WTC11 (cell line): Measurements from ENCODE around the gene TELO2.

Source experiments
- ATF2 ChIP-seq: sonication (generic); formaldehyde crosslinking; IDR thresholded peaks from 2 replicates; pipeline ENCODE4 v1.8.1; 2022; ENCODE audit warnings: low read depth, missing genetic modification reagents, borderline replicate concordance
- ATF6 ChIP-seq: sonication (generic); formaldehyde crosslinking; IDR thresholded peaks from 2 replicates; pipeline ENCODE4 v1.8.1; 2023; ENCODE audit warnings: mild to moderate bottlenecking, missing genetic modification reagents
- CREB1 ChIP-seq: sonication (generic); formaldehyde crosslinking; IDR thresholded peaks from 2 replicates; pipeline ENCODE4 v1.8.0; 2023; ENCODE audit warnings: mild to moderate bottlenecking, missing genetic modification reagents
- CREM ChIP-seq: sonication (generic); formaldehyde crosslinking; IDR thresholded peaks from 2 replicates; pipeline ENCODE4 v1.8.1; 2022; ENCODE audit warnings: mild to moderate bottlenecking, missing genetic modification reagents, moderate library complexity
- CTCF ChIP-seq: fragments of 200-600 bp; IDR thresholded peaks from 2 replicates; pipeline ENCODE4 v1.8.0; 2022; ENCODE audit warnings: antibody characterized with exemption
- FOXJ3 ChIP-seq: sonication (generic); formaldehyde crosslinking; IDR thresholded peaks from 2 replicates; pipeline ENCODE4 v1.9.0; 2021; ENCODE audit warnings: missing genetic modification reagents, mild to moderate bottlenecking, borderline replicate concordance
- JUN ChIP-seq: sonication (generic); formaldehyde crosslinking; IDR thresholded peaks from 2 replicates; pipeline ENCODE4 v1.8.0; 2023; ENCODE audit warnings: mild to moderate bottlenecking, missing genetic modification reagents
- MAX ChIP-seq: sonication (generic); formaldehyde crosslinking; IDR thresholded peaks from 2 replicates; pipeline ENCODE4 v1.8.0; 2022; ENCODE audit warnings: mild to moderate bottlenecking, missing genetic modification reagents
- NFYB ChIP-seq: sonication (generic); formaldehyde crosslinking; conservative IDR thresholded peaks from 2 replicates; pipeline ENCODE4 v1.8.0; 2022; ENCODE audit warnings: low read depth, missing genetic modification reagents
- NR2C2 ChIP-seq: sonication (generic); formaldehyde crosslinking; IDR thresholded peaks from 2 replicates; pipeline ENCODE4 v1.8.0; 2022; ENCODE audit warnings: mild to moderate bottlenecking, missing genetic modification reagents
- SMAD3 ChIP-seq: sonication (generic); formaldehyde crosslinking; IDR thresholded peaks from 2 replicates; pipeline ENCODE4 v1.8.0; 2022; ENCODE audit warnings: missing genetic modification reagents, mild to moderate bottlenecking, borderline replicate concordance
- SP1 ChIP-seq: sonication (generic); formaldehyde crosslinking; conservative IDR thresholded peaks from 2 replicates; pipeline ENCODE4 v1.8.1; 2022; ENCODE audit warnings: missing genetic modification reagents
- ZNF263 ChIP-seq: sonication (generic); formaldehyde crosslinking; IDR thresholded peaks from 2 replicates; pipeline ENCODE4 v1.8.1; 2022; ENCODE audit warnings: low read depth, mild to moderate bottlenecking, moderate library complexity, missing genetic modification reagents
- ZSCAN18 ChIP-seq: fragments of 250-450 bp; sonication (Bioruptor Pico); IDR thresholded peaks from 2 replicates; pipeline ENCODE4 v2.1.2; 2022; ENCODE audit warnings: mild to moderate bottlenecking, moderate library complexity

GRCh38 chr16:1469693-1470201 is 23.4 kb upstream of the TELO2 start:
- TF ChIP-seq ZSCAN18 (CRISPR knock-in tag) = no peak
- no peak for TF ChIP-seq NR2C2
- no peak for TF ChIP-seq ATF6 (CRISPR knock-in tag)
- TF ChIP-seq SP1 (CRISPR knock-in tag) = no peak
- TF ChIP-seq ATF2 (CRISPR knock-in tag) = no peak
- TF ChIP-seq CTCF = no peak
- TF ChIP-seq CREB1 (CRISPR knock-in tag) = no peak
- TF ChIP-seq CREM (CRISPR knock-in tag) = no peak
- no peak for TF ChIP-seq FOXJ3 (CRISPR knock-in tag)
- TF ChIP-seq ZNF263 (CRISPR knock-in tag) = no peak
- TF ChIP-seq JUN (CRISPR knock-in tag) = no peak
- no peak for TF ChIP-seq SMAD3 (CRISPR knock-in tag)
- no peak for TF ChIP-seq NFYB (CRISPR knock-in tag)
- no peak for TF ChIP-seq MAX
